Spleen (tissue), 11 donors: ENCODE data around the gene IL1RAPL1. TPM values are rescaled to one million over a fixed set of nuclear protein-coding genes. Genes with fewer than 3 reads are reported as not detected.

Experiments
- DNase-seq: peaks from one replicate; pipeline ENCODE4 v3.0.0-alpha.2; 2020
- H3K27ac ChIP-seq, 8 donors: fragments of 200-600 bp; sonication (generic) in 7 of 8; 1 replicate in 4 of 8; 2 replicates in 4 of 8; pipeline versions ENCODE4 v1.5.0 to v1.8.0; 2016 to 2021; ENCODE audit warnings: inconsistent platforms in 4 of 8, mild to moderate bottlenecking in 4 of 8, moderate library complexity in 1 of 8
- H3K27me3 ChIP-seq, 7 donors: fragments of 200-600 bp; sonication (generic) in 6 of 7; replicated peaks in 1 of 7; 1 replicate in 4 of 7; 2 replicates in 3 of 7; pipeline versions ENCODE4 v1.5.0 to v1.8.0; 2016 to 2021; ENCODE audit warnings: inconsistent platforms in 3 of 7, mild to moderate bottlenecking in 1 of 7
- H3K36me3 ChIP-seq, 6 donors: fragments of 200-600 bp; sonication (generic) in 5 of 6; 1 replicate in 4 of 6; 2 replicates in 2 of 6; pipeline versions ENCODE4 v1.5.0 to v1.8.0; 2016 to 2021; ENCODE audit warnings: inconsistent platforms in 2 of 6
- H3K4me1 ChIP-seq, 6 donors: fragments of 200-600 bp; sonication (generic) in 5 of 6; 1 replicate in 3 of 6; 2 replicates in 3 of 6; pipeline versions ENCODE4 v1.5.0 to v1.8.0; 2016 to 2021; ENCODE audit warnings: inconsistent platforms in 3 of 6
- H3K4me3 ChIP-seq, 8 donors: fragments of 200-600 bp; sonication (generic) in 7 of 8; 1 replicate in 4 of 8; 2 replicates in 4 of 8; pipeline versions ENCODE4 v1.5.0 to v1.8.0; 2016 to 2021; ENCODE audit warnings: inconsistent platforms in 4 of 8, mild to moderate bottlenecking in 4 of 8, moderate library complexity in 2 of 8
- H3K9me3 ChIP-seq, 8 donors: fragments of 200-600 bp; sonication (generic) in 7 of 8; 1 replicate in 4 of 8; 2 replicates in 4 of 8; pipeline versions ENCODE4 v1.5.0 to v1.8.0; 2016 to 2021; ENCODE audit warnings: inconsistent platforms in 4 of 8
- CTCF ChIP-seq, 11 experiments: fragments of 200-600 bp in 7 of 11; fragments of 450-650 bp in 4 of 11; sonication (generic) in 4 of 11; IDR thresholded peaks in 8 of 11; conservative IDR thresholded peaks in 3 of 11; 1 replicate in 7 of 11; 2 replicates in 4 of 11; pipeline versions ENCODE4 v1.4.0 to v1.8.0; 2016 to 2021; ENCODE audit warnings: antibody characterized with exemption in 11 of 11, inconsistent platforms in 4 of 11, mild to moderate bottlenecking in 1 of 11
- POLR2A ChIP-seq, 3 donors: fragments of 450-650 bp; IDR thresholded peaks; one replicate each; pipeline ENCODE4 v1.5.1; 2017; ENCODE audit warnings: antibody characterized with exemption in 3 of 3, mild to moderate bottlenecking in 1 of 3
- POLR2AphosphoS5 ChIP-seq, 3 donors: sonication (generic); formaldehyde crosslinking; IDR thresholded peaks; one replicate each; pipeline ENCODE4 v1.5.1; 2017; ENCODE audit warnings: antibody characterized with exemption in 3 of 3
- WGBS, 5 donors: extraction: QIAGEN DNeasy Blood & Tissue Kit in 3 of 5; methylation state at CpG; one replicate each; pipeline versions ENCODE4 v1.1.5 to v1.1.7; 2013 to 2018; 5-methylcytosine and 5-hydroxymethylcytosine counted together
- intact Hi-C: fragments of 100-400 bp; cut with DNase I; formaldehyde crosslinking; loops from one replicate; pipeline ENCODE4 v1.15.0; 2023; ENCODE audit warnings: low total_unique reads
- polyA plus RNA-seq, 3 donors: library from polyadenylated mRNA; stranded (reverse); fragments of 200-250 nt; gene quantifications; one replicate each; pipeline ENCODE4 v1.2.1, GENCODE V29; 2013
- total RNA-seq, 7 donors: library from RNA; depleted of rRNA in 3 of 7; stranded (reverse); fragments of >200 nt in 3 of 7; fragmentation: NEBNext Ultra II Directional in 4 of 7; extraction: Animal tissue kit (Norgen Biotek cat#: 25700) in 4 of 7; gene quantifications; one replicate each; pipeline versions ENCODE4 v1.1.0 to v1.2.1, GENCODE V29; 2016 to 2021
- donor health status: healthy with polysubstance abuse.
- donor health status: DM: no; HTN: no; CAD: no; lungs with moderate emphysema.
- donor health status: DM: no; HTN: no; CAD: no.
- donor health status: Bipolar disorder and iron deficiency.
- donor health status: healthy.
- donor health status: DM: no; HTN: no; CAD: no.
- donor health status: DM: yes; HTN: yes; CAD: no.

Gene IL1RAPL1
- total and polyA plus RNA-seq, 10 donors = 0.03 to 0.19 TPM; not detected in 8

GRCh38 chrX:29376584-29376983 is 789.3 kb downstream of the IL1RAPL1 start:
- no peaks in the 10 kb centered on the region for H3K27me3 ChIP-seq
- TF ChIP-seq POLR2AphosphoS5 (IDR thresholded peaks at IDR 0.05) = no peak
- TF ChIP-seq POLR2A (IDR thresholded peaks at IDR 0.05) = no peak
- no peak for TF ChIP-seq CTCF (IDR thresholded peaks at IDR 0.05 in 8 of 11, conservative IDR thresholded peaks at IDR 0.05 in 3 of 11)

GRCh38 chrX:29382811-29383210 is 795.6 kb downstream of the IL1RAPL1 start:
- intact Hi-C loops = no loop called here
- no peaks in the 10 kb centered on the region for H3K4me1 ChIP-seq
- no peak for DNase-seq
- no peak for TF ChIP-seq POLR2AphosphoS5 (IDR thresholded peaks at IDR 0.05)
- TF ChIP-seq CTCF (IDR thresholded peaks at IDR 0.05 in 8 of 11, conservative IDR thresholded peaks at IDR 0.05 in 3 of 11) = no peak
- no peak for TF ChIP-seq POLR2A (IDR thresholded peaks at IDR 0.05)
- H3K4me3 ChIP-seq = no peak overlapping the region
- no peaks in the 10 kb centered on the region for H3K36me3 ChIP-seq
- peaks cover 0 to 21% (median 0%) of the 10 kb centered on the region in 8 donors for H3K9me3 ChIP-seq
- no peak overlapping the region for H3K27ac ChIP-seq
- no peaks in the 10 kb centered on the region for H3K27me3 ChIP-seq

More at GRCh38 chrX:29376584-29376983, 789.3 kb downstream of the IL1RAPL1 start:
- no peaks in the 10 kb centered on the region for H3K4me1 ChIP-seq
- DNase-seq = no peak
- no peaks in the 10 kb centered on the region for H3K36me3 ChIP-seq
- WGBS, 5 donors = 41 to 81% (median 65%) methylated on average over 1 of the region's 1 CpG
- peaks cover 0 to 33% (median 0%) of the 10 kb centered on the region in 8 donors for H3K9me3 ChIP-seq
- H3K27ac ChIP-seq = no peak overlapping the region
- intact Hi-C loops = no loop called here
- H3K4me3 ChIP-seq = no peak overlapping the region

DNA sequence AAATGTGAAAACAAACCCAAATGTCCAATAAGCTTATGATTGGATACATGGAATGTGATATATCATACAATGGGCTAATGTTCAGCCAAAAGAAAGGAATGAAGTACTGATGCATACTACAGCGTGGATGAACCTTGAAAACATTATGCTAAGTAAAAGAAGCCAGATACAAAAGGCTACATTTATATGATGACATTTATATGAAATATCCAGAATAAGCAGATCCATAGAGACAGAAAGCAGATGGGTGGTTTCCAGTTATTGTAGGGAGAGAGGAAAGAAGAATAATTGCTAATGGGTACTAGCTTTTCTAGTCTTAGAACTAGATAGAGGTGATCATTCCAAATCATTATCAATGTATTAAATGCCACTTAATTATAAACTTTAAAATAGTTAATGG is 801.3 kb downstream of the IL1RAPL1 start:
- intact Hi-C loops = no loop called here
- WGBS, 5 donors = 52 to 87% (median 77%) methylated on average over 1 of the region's 1 CpG
- no peak for DNase-seq

GRCh38 chrX:29397506-29397905 is 810.3 kb downstream of the IL1RAPL1 start:
- DNase-seq = no peak
- Histone ChIP-seq H3K27ac (no peak overlapping the region), H3K4me3 (no peak overlapping the region), H3K9me3 (no peaks in the 10 kb centered on the region), H3K27me3 (no peaks in the 10 kb centered on the region), H3K36me3 (no peaks in the 10 kb centered on the region), H3K4me1 (no peaks in the 10 kb centered on the region)
- intact Hi-C loops = no loop called here
- TF ChIP-seq CTCF (IDR thresholded peaks at IDR 0.05 in 8 of 11, conservative IDR thresholded peaks at IDR 0.05 in 3 of 11) (no peak), POLR2AphosphoS5 (IDR thresholded peaks at IDR 0.05) (no peak), POLR2A (IDR thresholded peaks at IDR 0.05) (no peak)

More for the DNA sequence above, 801.3 kb downstream of the IL1RAPL1 start:
- H3K36me3 ChIP-seq = no peaks in the 10 kb centered on the region
- no peaks in the 10 kb centered on the region for H3K4me1 ChIP-seq
- H3K4me3 ChIP-seq = no peak overlapping the region
- no peak overlapping the region for H3K27ac ChIP-seq
- TF ChIP-seq POLR2A (IDR thresholded peaks at IDR 0.05) (no peak), POLR2AphosphoS5 (IDR thresholded peaks at IDR 0.05) (no peak), CTCF (IDR thresholded peaks at IDR 0.05 in 8 of 11, conservative IDR thresholded peaks at IDR 0.05 in 3 of 11) (no peak)
- H3K9me3 ChIP-seq = no peaks in the 10 kb centered on the region
- H3K27me3 ChIP-seq = no peaks in the 10 kb centered on the region
